K562 (cell line): ENCODE measurements around the gene AGBL1.

Source experiments
- CHD4 ChIP-seq: fragments of 200-600 bp; sonication (generic); IDR thresholded peaks from 3 replicates; pipeline ENCODE4 v1.6.1; 2012; ENCODE audit warnings: low read depth, mild to moderate bottlenecking, mixed read lengths, low read length, inconsistent platforms; ENCODE audit not compliant: insufficient read depth, insufficient replicate concordance, poor library complexity, severe bottlenecking
- MXI1 ChIP-seq: IDR thresholded peaks from 2 replicates; pipeline ENCODE4 v1.6.1; 2011; ENCODE audit warnings: low read depth, mild to moderate bottlenecking, improper control_type of control experiment, low read length
- MYNN ChIP-seq, 2 experiments: sonication (generic); formaldehyde crosslinking in 1 of 2; IDR thresholded peaks; 2 replicates each; pipeline versions ENCODE4 v1.5.0 to v1.6.1; 2016 to 2020; ENCODE audit warnings: antibody characterized with exemption in 1 of 2, missing genetic modification reagents in 1 of 2
- TF ChIP-seq, protein P1 (sequence below), 3 experiments: IDR thresholded peaks in 2 of 3; conservative IDR thresholded peaks in 1 of 3; 2 replicates each; pipeline ENCODE4 v1.5.1; 2011 to 2012; ENCODE audit warnings: low read length in 3 of 3, mild to moderate bottlenecking in 3 of 3, control low read depth in 2 of 3, improper control_type of control experiment in 1 of 3, inconsistent platforms in 1 of 3, low read depth in 1 of 3, mixed read lengths in 1 of 3, moderate library complexity in 1 of 3; ENCODE audit not compliant: insufficient read depth in 2 of 3
- TF ChIP-seq, protein P2 (sequence below), 2 experiments: fragments of 450-650 bp; formaldehyde crosslinking in 1 of 2; IDR thresholded peaks; 2 replicates each; pipeline versions ENCODE4 v1.4.0 to v1.6.1; 2014 to 2020; ENCODE audit warnings: mild to moderate bottlenecking in 2 of 2, borderline replicate concordance in 1 of 2, low read depth in 1 of 2

GRCh38 chr15:86916671-86917360, 837.1 kb downstream of the AGBL1 start:
- no peak for TF ChIP-seq CHD4
- TF ChIP-seq MXI1, result no peak
- TF ChIP-seq, protein P1, sequence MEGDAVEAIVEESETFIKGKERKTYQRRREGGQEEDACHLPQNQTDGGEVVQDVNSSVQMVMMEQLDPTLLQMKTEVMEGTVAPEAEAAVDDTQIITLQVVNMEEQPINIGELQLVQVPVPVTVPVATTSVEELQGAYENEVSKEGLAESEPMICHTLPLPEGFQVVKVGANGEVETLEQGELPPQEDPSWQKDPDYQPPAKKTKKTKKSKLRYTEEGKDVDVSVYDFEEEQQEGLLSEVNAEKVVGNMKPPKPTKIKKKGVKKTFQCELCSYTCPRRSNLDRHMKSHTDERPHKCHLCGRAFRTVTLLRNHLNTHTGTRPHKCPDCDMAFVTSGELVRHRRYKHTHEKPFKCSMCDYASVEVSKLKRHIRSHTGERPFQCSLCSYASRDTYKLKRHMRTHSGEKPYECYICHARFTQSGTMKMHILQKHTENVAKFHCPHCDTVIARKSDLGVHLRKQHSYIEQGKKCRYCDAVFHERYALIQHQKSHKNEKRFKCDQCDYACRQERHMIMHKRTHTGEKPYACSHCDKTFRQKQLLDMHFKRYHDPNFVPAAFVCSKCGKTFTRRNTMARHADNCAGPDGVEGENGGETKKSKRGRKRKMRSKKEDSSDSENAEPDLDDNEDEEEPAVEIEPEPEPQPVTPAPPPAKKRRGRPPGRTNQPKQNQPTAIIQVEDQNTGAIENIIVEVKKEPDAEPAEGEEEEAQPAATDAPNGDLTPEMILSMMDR (IDR thresholded peaks at IDR 0.05 in 2 of 3, conservative IDR thresholded peaks at IDR 0.05 in 1 of 3; ENCODE audit: insufficient read depth in 2 of 3, low read depth in 1 of 3, low read length in 3 of 3), result no peak
- TF ChIP-seq, protein P2, sequence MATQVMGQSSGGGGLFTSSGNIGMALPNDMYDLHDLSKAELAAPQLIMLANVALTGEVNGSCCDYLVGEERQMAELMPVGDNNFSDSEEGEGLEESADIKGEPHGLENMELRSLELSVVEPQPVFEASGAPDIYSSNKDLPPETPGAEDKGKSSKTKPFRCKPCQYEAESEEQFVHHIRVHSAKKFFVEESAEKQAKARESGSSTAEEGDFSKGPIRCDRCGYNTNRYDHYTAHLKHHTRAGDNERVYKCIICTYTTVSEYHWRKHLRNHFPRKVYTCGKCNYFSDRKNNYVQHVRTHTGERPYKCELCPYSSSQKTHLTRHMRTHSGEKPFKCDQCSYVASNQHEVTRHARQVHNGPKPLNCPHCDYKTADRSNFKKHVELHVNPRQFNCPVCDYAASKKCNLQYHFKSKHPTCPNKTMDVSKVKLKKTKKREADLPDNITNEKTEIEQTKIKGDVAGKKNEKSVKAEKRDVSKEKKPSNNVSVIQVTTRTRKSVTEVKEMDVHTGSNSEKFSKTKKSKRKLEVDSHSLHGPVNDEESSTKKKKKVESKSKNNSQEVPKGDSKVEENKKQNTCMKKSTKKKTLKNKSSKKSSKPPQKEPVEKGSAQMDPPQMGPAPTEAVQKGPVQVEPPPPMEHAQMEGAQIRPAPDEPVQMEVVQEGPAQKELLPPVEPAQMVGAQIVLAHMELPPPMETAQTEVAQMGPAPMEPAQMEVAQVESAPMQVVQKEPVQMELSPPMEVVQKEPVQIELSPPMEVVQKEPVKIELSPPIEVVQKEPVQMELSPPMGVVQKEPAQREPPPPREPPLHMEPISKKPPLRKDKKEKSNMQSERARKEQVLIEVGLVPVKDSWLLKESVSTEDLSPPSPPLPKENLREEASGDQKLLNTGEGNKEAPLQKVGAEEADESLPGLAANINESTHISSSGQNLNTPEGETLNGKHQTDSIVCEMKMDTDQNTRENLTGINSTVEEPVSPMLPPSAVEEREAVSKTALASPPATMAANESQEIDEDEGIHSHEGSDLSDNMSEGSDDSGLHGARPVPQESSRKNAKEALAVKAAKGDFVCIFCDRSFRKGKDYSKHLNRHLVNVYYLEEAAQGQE (IDR thresholded peaks at IDR 0.05; ENCODE audit: borderline replicate concordance), result no peak
- TF ChIP-seq, protein P2 (CRISPR knock-in tag; IDR thresholded peaks at IDR 0.05; ENCODE audit: low read depth), result no peak
- TF ChIP-seq MYNN (IDR thresholded peaks at IDR 0.05), result no peak
- TF ChIP-seq MYNN (CRISPR knock-in tag; IDR thresholded peaks at IDR 0.05), result no peak
